Immature natural killer cell (primary cell): Measurements from ENCODE around the gene CDC42SE2. TPM values are rescaled to one million over a fixed set of nuclear protein-coding genes. Genes with fewer than 3 reads are reported as not detected.
"Not testable (repeated sequence)": the region's sequence is repeated elsewhere in the genome, so short reads cannot be mapped to it uniquely, and the experiment has no call there.

ENCODE experiments used
- DNase-seq, 3 donors: peaks; one replicate each; pipeline ENCODE4 v3.0.0; 2022; ENCODE audit warnings: mixed read lengths in 1 of 3
- H3K27ac Mint-ChIP-seq, 6 donors: one replicate each; pipeline ENCODE4 v1.8.0; 2020; ENCODE audit warnings: mixed read lengths in 6 of 6, mild to moderate bottlenecking in 5 of 6, inconsistent platforms in 4 of 6, moderate library complexity in 3 of 6
- H3K27me3 Mint-ChIP-seq, 3 donors: one replicate each; pipeline ENCODE4 v1.8.0; 2020 to 2021; ENCODE audit warnings: low read depth in 3 of 3, mild to moderate bottlenecking in 3 of 3, mixed read lengths in 3 of 3, moderate library complexity in 3 of 3, inconsistent platforms in 1 of 3
- H3K36me3 Mint-ChIP-seq, 3 donors: one replicate each; pipeline ENCODE4 v1.8.0; 2020; ENCODE audit warnings: mixed read lengths in 3 of 3, inconsistent platforms in 2 of 3, mild to moderate bottlenecking in 2 of 3
- H3K4me1 Mint-ChIP-seq, 2 donors: one replicate each; pipeline ENCODE4 v1.8.0; 2020; ENCODE audit warnings: inconsistent platforms in 2 of 2, mild to moderate bottlenecking in 2 of 2, mixed read lengths in 2 of 2, moderate library complexity in 1 of 2
- H3K4me3 Mint-ChIP-seq, 5 donors: one replicate each; pipeline ENCODE4 v1.8.0; 2020; ENCODE audit warnings: mild to moderate bottlenecking in 5 of 5, mixed read lengths in 5 of 5, inconsistent platforms in 3 of 5, moderate library complexity in 3 of 5
- H3K9me3 Mint-ChIP-seq, 6 donors: one replicate each; pipeline ENCODE4 v1.8.0; 2020; ENCODE audit warnings: mild to moderate bottlenecking in 6 of 6, mixed read lengths in 6 of 6, inconsistent platforms in 4 of 6, moderate library complexity in 3 of 6
- polyA plus RNA-seq, 3 donors: library from polyadenylated mRNA; unstranded; fragments of 300-500 nt; fragmentation: Illumina TruSeq; gene quantifications; one replicate each; pipeline ENCODE4 v1.2.3, GENCODE V29; 2021

Gene CDC42SE2
- polyA plus RNA-seq, 3 donors from 2014 or later = 296 to 536 (median 342) TPM

DNA sequence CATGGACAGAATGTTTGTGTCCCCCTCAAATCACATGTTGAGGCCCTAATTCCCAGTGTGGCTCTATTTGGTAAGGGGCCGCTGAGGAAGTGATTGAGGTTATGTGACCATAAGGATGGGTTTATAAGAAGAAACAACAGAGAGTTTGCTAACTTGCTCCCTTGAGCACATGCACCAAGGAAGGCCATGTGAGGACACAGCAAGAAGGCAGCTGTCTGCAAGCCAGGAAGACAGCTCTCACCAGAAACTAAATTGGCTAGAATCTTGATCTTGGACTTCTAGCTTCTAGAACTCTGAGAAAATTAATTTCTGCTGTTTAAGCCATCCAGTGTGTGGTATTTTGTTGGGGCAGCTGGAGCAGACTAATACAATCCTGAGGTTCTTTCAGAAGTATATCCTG is 35.2 kb upstream of the CDC42SE2 start:
- H3K4me3 Mint-ChIP-seq = no peak overlapping the region
- H3K27ac Mint-ChIP-seq = no peak overlapping the region
- no peaks in the 10 kb centered on the region for H3K36me3 Mint-ChIP-seq
- DNase-seq = no peak
- peaks cover 0 to 1% (median 0%) of the 10 kb centered on the region in 3 donors for H3K27me3 Mint-ChIP-seq
- H3K9me3 Mint-ChIP-seq = no peaks in the 10 kb centered on the region
- no peaks in the 10 kb centered on the region for H3K4me1 Mint-ChIP-seq

DNA sequence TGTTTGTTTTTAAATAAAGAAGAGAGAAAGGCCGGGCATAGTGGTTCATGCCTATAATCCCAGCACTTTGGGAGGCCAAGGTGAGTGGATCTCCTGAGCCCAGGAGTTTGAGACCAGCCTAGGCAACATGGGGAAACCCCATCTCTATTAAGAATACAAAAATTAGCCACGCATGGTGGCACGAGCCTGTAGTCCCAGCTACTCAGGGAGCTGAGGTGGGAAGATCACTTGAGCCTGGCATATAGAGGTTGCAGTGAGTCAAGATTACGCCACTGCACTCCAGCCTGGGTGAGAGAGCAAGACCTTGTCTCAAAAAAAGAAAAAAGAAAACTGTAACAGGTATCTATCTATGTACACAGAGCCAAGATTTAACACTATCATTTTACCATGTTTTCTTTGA is 34.2 kb upstream of the CDC42SE2 start:
- H3K4me3 Mint-ChIP-seq = no peak overlapping the region
- H3K36me3 Mint-ChIP-seq = no peaks in the 10 kb centered on the region
- peaks cover 0 to 1% (median 0%) of the 10 kb centered on the region in 3 donors for H3K27me3 Mint-ChIP-seq
- no peak overlapping the region for H3K27ac Mint-ChIP-seq
- DNase-seq = no peak
- no peaks in the 10 kb centered on the region for H3K9me3 Mint-ChIP-seq
- H3K4me1 Mint-ChIP-seq = no peaks in the 10 kb centered on the region

DNA sequence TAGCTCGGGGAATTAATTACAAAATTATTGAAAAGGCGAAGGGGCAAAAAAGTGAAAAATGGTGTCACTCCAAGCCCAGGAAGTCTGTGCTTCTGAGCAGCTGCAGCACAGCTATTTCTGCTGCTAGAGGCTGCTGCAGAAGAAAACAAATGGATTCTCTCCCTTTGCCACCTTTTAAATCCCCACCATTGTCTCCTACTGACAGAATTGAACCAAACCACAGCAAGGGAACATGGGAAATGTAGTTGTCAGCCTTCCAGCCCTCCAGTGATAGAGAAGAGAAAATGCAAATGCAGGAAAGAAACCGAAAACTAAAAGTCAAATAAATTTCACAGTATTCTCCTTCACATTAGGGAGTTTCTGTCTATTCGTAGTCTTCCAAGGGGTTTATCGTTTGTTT is 33.4 kb upstream of the CDC42SE2 start:
- no peak overlapping the region for H3K27ac Mint-ChIP-seq
- no peaks in the 10 kb centered on the region for H3K4me1 Mint-ChIP-seq
- DNase-seq = no peak

DNA sequence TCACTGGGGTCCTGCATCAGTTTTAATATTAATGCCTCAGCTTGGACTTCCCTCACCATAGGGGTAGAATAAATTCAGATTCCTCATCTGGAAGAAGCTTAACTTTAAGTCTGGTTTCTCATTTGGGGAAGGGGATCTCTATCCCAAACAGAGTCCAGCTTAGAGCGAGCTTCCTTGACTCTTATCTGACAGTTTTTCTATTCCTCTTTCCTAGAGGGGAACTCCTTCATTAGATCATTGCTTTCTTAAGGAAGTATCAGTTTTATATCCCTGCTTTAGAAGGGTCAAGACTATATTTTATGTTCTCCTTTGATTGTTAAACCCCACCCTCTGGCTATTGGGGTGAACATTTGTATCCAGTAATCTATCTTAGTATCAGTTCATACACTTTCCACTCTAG is 24.2 kb upstream of the CDC42SE2 start:
- Mint-ChIP-seq H3K4me3 (no peak overlapping the region), H3K4me1 (no peaks in the 10 kb centered on the region), H3K27ac (no peak overlapping the region), H3K9me3 (no peaks in the 10 kb centered on the region), H3K27me3 (peaks cover 0 to 2% (median 2%) of the 10 kb centered on the region in 3 donors), H3K36me3 (no peaks in the 10 kb centered on the region)
- no peak for DNase-seq

More for the DNA sequence above, 33.4 kb upstream of the CDC42SE2 start:
- Mint-ChIP-seq H3K4me3 (no peak overlapping the region), H3K36me3 (no peaks in the 10 kb centered on the region), H3K27me3 (peaks cover 0 to 1% (median 0%) of the 10 kb centered on the region in 3 donors), H3K9me3 (no peaks in the 10 kb centered on the region)

DNA sequence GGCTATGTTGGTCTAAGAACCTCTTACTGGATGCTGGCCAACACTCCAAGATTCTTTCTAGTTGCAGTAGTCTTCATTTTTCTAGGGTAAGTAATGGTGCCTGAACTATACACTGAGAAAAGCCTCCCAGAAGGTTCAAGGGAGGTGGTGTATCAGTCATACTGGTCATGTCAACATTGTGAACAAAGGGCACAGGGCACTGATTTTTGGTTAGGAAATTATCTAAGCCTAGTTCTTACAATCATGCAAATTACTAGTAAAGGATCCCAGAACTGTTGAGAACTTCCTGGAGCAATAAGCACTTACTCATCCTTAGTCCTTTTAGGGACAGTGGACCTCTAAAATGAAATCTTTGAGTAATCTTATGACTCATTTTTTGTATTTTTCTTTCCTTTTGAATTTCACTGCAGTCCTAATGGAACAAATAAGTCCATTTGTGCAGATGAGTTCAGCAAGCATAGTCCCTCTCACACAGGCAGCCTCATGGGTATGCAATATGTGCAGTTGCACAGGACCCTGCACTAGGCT is 21.1 kb upstream of the CDC42SE2 start:
- H3K27ac Mint-ChIP-seq = no peak overlapping the region
- H3K27me3 Mint-ChIP-seq = peaks cover 0 to 2% (median 2%) of the 10 kb centered on the region in 3 donors

DNA sequence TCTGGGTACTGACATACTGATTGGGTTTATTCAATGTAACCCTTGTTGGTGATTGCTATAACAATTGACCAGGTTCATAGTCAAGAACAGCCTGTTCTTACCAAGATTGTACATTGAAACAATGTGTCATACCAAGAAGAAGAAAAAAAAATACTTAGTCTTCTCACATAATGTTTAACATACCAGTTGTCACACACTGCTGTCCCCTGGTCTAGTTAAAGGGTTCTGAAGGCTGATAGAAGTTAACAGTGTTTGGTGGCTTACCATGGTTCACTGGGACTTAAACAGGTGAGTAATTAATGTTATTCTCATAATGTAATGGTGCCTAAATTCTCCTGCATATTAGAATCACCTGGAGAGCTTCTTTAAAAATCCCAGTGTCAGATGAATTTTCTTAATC is 18.5 kb upstream of the CDC42SE2 start:
- H3K9me3 Mint-ChIP-seq = no peaks in the 10 kb centered on the region
- peaks cover 0 to 2% (median 2%) of the 10 kb centered on the region in 3 donors for H3K27me3 Mint-ChIP-seq
- H3K4me1 Mint-ChIP-seq = peaks cover 2 to 9% of the 10 kb centered on the region in 2 donors
- H3K27ac Mint-ChIP-seq = no peak overlapping the region
- H3K4me3 Mint-ChIP-seq = no peak overlapping the region
- no peaks in the 10 kb centered on the region for H3K36me3 Mint-ChIP-seq
- no peak for DNase-seq

More for the DNA sequence above, 21.1 kb upstream of the CDC42SE2 start:
- Mint-ChIP-seq H3K9me3 (no peaks in the 10 kb centered on the region), H3K4me1 (no peaks in the 10 kb centered on the region), H3K4me3 (no peak overlapping the region), H3K36me3 (no peaks in the 10 kb centered on the region)
- DNase-seq = no peak

DNA sequence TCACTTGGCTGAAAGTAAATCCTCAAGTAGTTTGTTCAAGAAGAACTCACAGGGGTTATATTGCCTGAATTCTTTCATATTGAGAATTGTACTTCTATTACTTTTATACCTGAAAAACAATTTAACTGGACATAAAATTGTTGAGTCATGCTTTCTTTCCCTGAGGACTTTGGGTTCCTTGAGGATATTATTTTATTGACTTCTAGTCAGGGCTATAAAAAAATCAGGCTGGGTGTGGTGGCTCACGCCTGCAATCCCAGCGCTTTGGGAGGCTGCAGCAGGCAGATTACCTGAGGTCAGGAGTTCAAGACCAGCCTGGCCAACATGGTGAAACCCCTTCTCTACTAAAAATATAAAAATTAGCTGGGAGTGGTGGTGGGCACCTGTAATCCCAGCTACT is 17.9 kb upstream of the CDC42SE2 start:
- no peaks in the 10 kb centered on the region for H3K9me3 Mint-ChIP-seq
- H3K36me3 Mint-ChIP-seq = no peaks in the 10 kb centered on the region
- peaks cover 6 to 16% of the 10 kb centered on the region in 2 donors for H3K4me1 Mint-ChIP-seq
- H3K27me3 Mint-ChIP-seq = peaks cover 0 to 2% (median 2%) of the 10 kb centered on the region in 3 donors
- no peak overlapping the region for H3K4me3 Mint-ChIP-seq
- H3K27ac Mint-ChIP-seq = no peak overlapping the region
- no peak for DNase-seq

DNA sequence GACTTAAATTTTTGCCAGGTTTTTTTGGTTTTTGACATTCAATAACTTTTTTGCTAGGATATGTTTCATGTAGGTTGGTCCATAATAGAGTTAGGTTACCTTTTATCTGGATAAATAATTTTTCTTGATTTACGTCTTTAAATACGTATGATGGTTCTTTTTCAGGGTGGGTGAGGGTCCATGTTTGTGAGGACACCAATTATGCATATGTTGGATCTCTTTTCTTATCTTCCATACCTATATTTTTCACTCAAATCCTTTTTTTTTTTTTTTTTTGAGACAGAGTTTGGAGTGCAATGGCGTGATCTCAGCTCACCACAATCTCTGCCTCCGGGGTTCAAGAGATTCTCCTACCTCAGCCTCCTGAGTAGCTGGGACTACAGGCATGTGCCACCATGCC is 17.3 kb upstream of the CDC42SE2 start:
- H3K27ac Mint-ChIP-seq = peak overlapping the region in 1 of 6 donors; percentile 35
- no peak for DNase-seq
- no peaks in the 10 kb centered on the region for H3K36me3 Mint-ChIP-seq

DNA sequence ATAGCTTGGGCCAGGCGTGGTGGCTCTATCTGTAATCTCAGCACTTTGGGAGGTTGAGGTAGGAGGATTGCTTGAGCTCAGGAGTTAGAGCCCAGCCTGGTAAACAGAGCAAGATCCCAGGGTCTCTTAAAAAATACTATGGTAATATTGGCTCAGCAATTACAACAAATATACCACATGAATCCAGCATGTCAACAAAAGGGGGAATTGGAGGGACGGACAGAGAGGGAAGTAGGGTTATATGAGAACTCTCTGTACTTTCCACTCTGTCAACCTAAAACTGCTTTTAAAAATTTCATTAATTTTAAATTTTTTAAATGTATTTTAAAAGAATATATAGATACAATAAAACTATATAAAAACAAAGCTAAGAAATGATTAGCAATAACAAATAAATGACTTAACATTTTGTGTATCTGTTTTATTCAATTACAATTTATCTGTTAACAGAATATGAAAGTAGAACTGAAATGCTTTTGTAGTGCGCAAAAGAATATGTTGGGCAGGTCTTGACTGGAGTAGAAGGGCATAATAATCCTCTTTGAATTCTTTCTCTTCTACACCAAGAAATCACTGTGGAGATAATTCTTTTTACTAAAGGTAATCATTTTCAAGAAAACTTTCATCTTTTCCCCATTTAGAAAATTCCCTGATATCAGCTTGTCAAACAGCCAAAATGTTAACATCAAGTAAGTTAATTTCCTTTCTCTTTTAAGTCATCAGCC is 12.9 kb upstream of the CDC42SE2 start:
- peaks cover 0 to 2% (median under 1%) of the 10 kb centered on the region in 3 donors for H3K27me3 Mint-ChIP-seq
- peaks cover 0 to 2% (median 0%) of the 10 kb centered on the region in 3 donors for H3K36me3 Mint-ChIP-seq
- peak overlapping the region; percentile 91 to 100 (median 98) for H3K27ac Mint-ChIP-seq
- no peaks in the 10 kb centered on the region for H3K9me3 Mint-ChIP-seq
- peaks cover 49 to 60% of the 10 kb centered on the region in 2 donors for H3K4me1 Mint-ChIP-seq
- no peak for DNase-seq
- peak overlapping the region in 4 of 5 donors; percentile 35 to 81 (median 58) for H3K4me3 Mint-ChIP-seq

More for the DNA sequence above, 17.3 kb upstream of the CDC42SE2 start:
- H3K4me3 Mint-ChIP-seq = no peak overlapping the region
- peaks cover 11 to 21% of the 10 kb centered on the region in 2 donors for H3K4me1 Mint-ChIP-seq
- H3K9me3 Mint-ChIP-seq = no peaks in the 10 kb centered on the region
- peaks cover 0 to 2% (median 2%) of the 10 kb centered on the region in 3 donors for H3K27me3 Mint-ChIP-seq

DNA sequence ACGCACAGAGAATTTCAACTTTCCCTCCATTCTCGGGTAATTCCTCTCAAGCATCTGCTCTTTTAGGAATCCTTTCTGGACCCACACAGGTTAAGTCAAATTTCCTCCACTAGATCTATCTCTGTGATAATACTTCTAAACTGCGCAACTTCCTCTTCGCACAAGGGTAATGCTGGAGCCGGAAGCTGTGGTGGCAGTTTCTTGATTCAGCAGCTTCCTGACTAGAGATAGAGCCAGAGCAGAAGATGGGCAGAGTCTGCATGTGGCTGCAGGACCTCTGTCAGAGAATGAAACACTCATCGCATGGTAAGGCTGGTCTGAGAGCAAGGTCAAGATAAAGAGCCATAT is 11.1 kb upstream of the CDC42SE2 start:
- peak; percentile 82 to 86 (median 83) for DNase-seq
- Mint-ChIP-seq H3K4me3 (peak overlapping the region; percentile 92 to 97 (median 93)), H3K27me3 (peaks cover 0 to 5% (median 4%) of the 10 kb centered on the region in 3 donors), H3K36me3 (peaks cover 0 to 3% (median 0%) of the 10 kb centered on the region in 3 donors), H3K9me3 (no peaks in the 10 kb centered on the region), H3K4me1 (peaks cover 67 to 79% of the 10 kb centered on the region in 2 donors), H3K27ac (peak overlapping the region; percentile 91 to 100 (median 98))

DNA sequence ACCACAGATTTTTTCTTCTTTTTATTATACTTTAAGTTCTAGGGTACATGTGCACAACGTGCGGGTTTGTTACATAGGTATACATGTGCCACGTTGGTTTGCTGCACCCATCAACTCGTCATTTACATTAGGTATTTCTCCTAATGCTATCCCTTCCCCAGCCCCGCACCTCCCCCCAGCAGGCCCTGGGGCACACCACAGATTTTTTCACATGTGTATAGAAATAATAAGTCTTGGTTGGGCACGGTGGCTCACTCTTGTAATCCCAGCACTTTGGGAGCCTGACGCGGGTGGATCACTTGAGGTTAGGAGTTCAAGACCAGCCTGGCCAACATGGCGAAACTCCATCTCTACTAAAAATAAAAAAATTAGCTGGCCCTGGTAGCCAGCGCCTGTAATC is 9.8 kb upstream of the CDC42SE2 start:
- Mint-ChIP-seq H3K4me3 (peak overlapping the region; percentile 65 to 97 (median 93)), H3K4me1 (peaks cover 79 to 91% of the 10 kb centered on the region in 2 donors), H3K27ac (peak overlapping the region; percentile 89 to 99 (median 94))
- not testable (repeated sequence) for H3K36me3 Mint-ChIP-seq, DNase-seq, H3K9me3 Mint-ChIP-seq, H3K27me3 Mint-ChIP-seq

DNA sequence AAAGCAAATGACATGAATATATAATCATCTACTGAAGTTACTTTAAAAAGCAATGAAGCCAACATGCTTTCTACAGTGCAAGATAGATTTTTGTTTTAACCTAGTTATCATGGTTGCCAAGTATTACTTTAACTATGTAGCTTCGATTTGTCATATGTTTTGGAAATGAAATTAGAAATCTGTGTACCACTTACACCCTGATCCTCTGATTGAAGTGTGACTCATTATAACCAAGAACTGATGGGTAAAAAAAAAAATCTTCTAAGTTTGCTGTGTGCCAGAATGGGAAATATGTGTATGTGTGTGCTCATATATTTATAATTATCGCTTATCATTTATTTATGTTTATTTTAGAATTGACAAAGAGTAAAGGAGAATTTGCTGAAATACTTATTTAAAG is 9.1 kb upstream of the CDC42SE2 start:
- H3K27me3 Mint-ChIP-seq = peaks cover 2 to 7% (median 4%) of the 10 kb centered on the region in 3 donors
- DNase-seq = no peak
- H3K36me3 Mint-ChIP-seq = peaks cover 0 to 10% (median 5%) of the 10 kb centered on the region in 3 donors
- peak overlapping the region; percentile 31 to 97 (median 93) for H3K4me3 Mint-ChIP-seq
- H3K4me1 Mint-ChIP-seq = peaks cover 85 to 95% of the 10 kb centered on the region in 2 donors
- peak overlapping the region; percentile 41 to 99 (median 94) for H3K27ac Mint-ChIP-seq
- H3K9me3 Mint-ChIP-seq = no peaks in the 10 kb centered on the region

DNA sequence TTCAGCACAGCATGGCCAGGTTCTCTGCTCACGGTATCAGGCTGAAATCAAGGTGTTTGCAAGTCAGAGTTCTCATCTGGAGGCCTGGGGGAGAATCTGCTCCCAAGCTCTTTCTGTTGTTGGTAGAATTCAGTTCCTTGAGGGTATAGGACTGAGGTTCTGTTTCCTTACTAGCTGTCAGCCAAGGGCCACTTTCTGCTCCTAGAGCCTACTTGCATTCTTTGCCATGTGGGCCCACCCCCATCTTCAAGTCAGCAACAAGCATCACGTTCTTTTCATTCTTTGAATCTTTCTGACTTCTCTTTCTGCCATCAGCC is 7.4 kb upstream of the CDC42SE2 start:
- Mint-ChIP-seq H3K9me3 (no peaks in the 10 kb centered on the region), H3K36me3 (peaks cover 0 to 10% (median 5%) of the 10 kb centered on the region in 3 donors), H3K4me1 (peaks cover 77 to 86% of the 10 kb centered on the region in 2 donors), H3K27ac (peak overlapping the region; percentile 94 to 98 (median 97)), H3K27me3 (peaks cover 2 to 7% (median 4%) of the 10 kb centered on the region in 3 donors), H3K4me3 (peak overlapping the region; percentile 53 to 92 (median 77))
- no peak for DNase-seq

DNA sequence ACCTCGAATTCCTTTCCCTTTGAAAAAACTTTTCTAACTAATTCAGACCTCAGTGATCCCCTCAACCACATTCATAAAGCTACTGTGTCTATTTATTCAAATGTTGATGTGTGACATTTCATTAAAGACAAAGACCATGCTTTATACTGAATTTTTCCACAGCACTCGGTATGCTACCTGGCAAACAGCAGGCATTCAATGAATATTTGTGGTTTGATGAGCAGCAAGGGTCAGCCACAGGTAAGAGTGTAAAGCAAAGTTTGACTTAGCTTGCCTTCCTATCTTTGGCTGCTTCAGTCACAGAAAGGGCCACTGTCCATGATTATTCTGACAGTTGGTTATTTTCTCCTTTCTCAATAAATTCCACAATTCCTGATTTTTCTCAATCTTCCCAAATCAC is 5.1 kb upstream of the CDC42SE2 start:
- peak overlapping the region; percentile 77 to 92 (median 82) for H3K4me3 Mint-ChIP-seq
- peaks cover 71 to 81% of the 10 kb centered on the region in 2 donors for H3K4me1 Mint-ChIP-seq
- H3K36me3 Mint-ChIP-seq = peaks cover 0 to 10% (median 5%) of the 10 kb centered on the region in 3 donors
- H3K27ac Mint-ChIP-seq = peak overlapping the region; percentile 94 to 98 (median 97)
- no peaks in the 10 kb centered on the region for H3K9me3 Mint-ChIP-seq
- H3K27me3 Mint-ChIP-seq = peaks cover 5 to 11% (median 9%) of the 10 kb centered on the region in 3 donors
- DNase-seq = no peak
